Muscle of arm (tissue), 12 donors: ENCODE results near the gene TMEM38A. TPM values are rescaled to one million over a fixed set of nuclear protein-coding genes. Genes with fewer than 3 reads are reported as not detected.

Experiments used
- polyA plus RNA-seq, 12 donors: library from polyadenylated mRNA; unstranded; fragments of 120-200 nt; gene quantifications; one replicate each; pipeline ENCODE4 v1.2.1, GENCODE V29; 2013; ENCODE audit not compliant: insufficient read length in 12 of 12

TMEM38A gene
- polyA plus RNA-seq, 12 donors: 35.1 to 203 (median 114) TPM; not detected in 1

Other genes with a start within 250 kb of the TMEM38A start
- gene EPS15L1, start 189.2 kb upstream of the TMEM38A start, polyA plus RNA-seq: 10 to 100 TPM in 11 of 12 donors, not detected in 1; 19.8 to 42.1 (median 23.4) TPM
- gene CALR3, start 165.0 kb upstream of the TMEM38A start, polyA plus RNA-seq: not detected
- 10 to 100 TPM in 1 of 12 donors, 1 to 10 TPM in 9, not detected in 2; 4.8 to 10.4 (median 7.3) TPM for gene C19orf44, start 164.7 kb upstream of the TMEM38A start, polyA plus RNA-seq
- 10 to 100 TPM in 11 of 12 donors, not detected in 1; 23.0 to 43.1 (median 27.5) TPM for gene CHERP, start 118.7 kb upstream of the TMEM38A start, polyA plus RNA-seq
- 10 to 100 TPM in 11 of 12 donors, not detected in 1; 27.4 to 39.6 (median 30.9) TPM for gene SLC35E1, start 88.7 kb upstream of the TMEM38A start, polyA plus RNA-seq
- 1 to 10 TPM in 11 of 12 donors, not detected in 1; 4.6 to 7.7 (median 6.1) TPM for gene MED26, start 32.9 kb upstream of the TMEM38A start, polyA plus RNA-seq
- gene SMIM7, start 995 bp upstream of the TMEM38A start, polyA plus RNA-seq: 10 to 100 TPM in 11 of 12 donors, not detected in 1; 30.4 to 61.9 (median 53.9) TPM
- under 1 TPM in 10 of 12 donors, not detected in 2; 0.04 to 0.25 (median 0.12) TPM for gene NWD1, start 58.7 kb downstream of the TMEM38A start, polyA plus RNA-seq
- 10 to 100 TPM in 11 of 12 donors, not detected in 1; 29.9 to 62.6 (median 36.1) TPM for gene SIN3B, start 168.3 kb downstream of the TMEM38A start, polyA plus RNA-seq
- 1 to 10 TPM in 1 of 12 donors, under 1 TPM in 9, not detected in 2; 0.19 to 1.0 (median 0.38) TPM for gene F2RL3, start 227.9 kb downstream of the TMEM38A start, polyA plus RNA-seq